DOHH2 (cell line): ENCODE measurements around the gene APMAP.
"Not testable (repeated sequence)": the region's sequence is repeated elsewhere in the genome, so short reads cannot be mapped to it uniquely, and the experiment has no call there.

ENCODE experiments used
- H3F3A ChIP-seq: fragments of 200-600 bp; sonication (generic), shearing (Covaris generic); 2 replicates; pipeline ENCODE4 v1.6.0; 2016; ENCODE audit warnings: antibody characterized with exemption, mild to moderate bottlenecking; ENCODE audit not compliant: control insufficient read depth, insufficient read depth
- H3K27ac ChIP-seq: fragments of 200-600 bp; sonication (generic); 2 replicates; pipeline ENCODE4 v1.5.1; 2014; ENCODE audit warnings: low read depth, mild to moderate bottlenecking, low read length, moderate library complexity
- H3K27me3 ChIP-seq: fragments of 200-600 bp; sonication (generic); 2 replicates; pipeline ENCODE4 v1.6.1; 2014; ENCODE audit warnings: mild to moderate bottlenecking, low read length, mixed read lengths; ENCODE audit not compliant: control insufficient read depth
- H3K36me3 ChIP-seq: fragments of 200-600 bp; sonication (generic); 2 replicates; pipeline ENCODE4 v1.6.1; 2014; ENCODE audit warnings: mild to moderate bottlenecking, low read length, moderate library complexity, mixed read lengths; ENCODE audit not compliant: control insufficient read depth
- H3K4me1 ChIP-seq: fragments of 200-600 bp; sonication (generic); 2 replicates; pipeline ENCODE4 v1.6.1; 2014; ENCODE audit warnings: mild to moderate bottlenecking, low read length, mixed read lengths; ENCODE audit not compliant: control insufficient read depth
- H3K4me2 ChIP-seq: fragments of 200-600 bp; sonication (generic); 2 replicates; pipeline ENCODE4 v1.6.0; 2014; ENCODE audit warnings: mild to moderate bottlenecking, low read length, moderate library complexity
- H3K4me3 ChIP-seq: fragments of 200-600 bp; sonication (generic); 2 replicates; pipeline ENCODE4 v1.5.1; 2014; ENCODE audit warnings: mild to moderate bottlenecking, low read length, mixed read lengths
- H3K79me2 ChIP-seq: fragments of 200-600 bp; sonication (generic); 2 replicates; pipeline ENCODE4 v1.6.1; 2014; ENCODE audit warnings: mild to moderate bottlenecking, low read length, mixed read lengths; ENCODE audit not compliant: control insufficient read depth
- H3K9me2 ChIP-seq: fragments of 200-600 bp; sonication (generic); replicated peaks from 2 replicates; pipeline ENCODE4 v1.6.1; 2014; ENCODE audit warnings: mild to moderate bottlenecking, low read length, mixed read lengths; ENCODE audit not compliant: control insufficient read depth
- H3K9me3 ChIP-seq: fragments of 200-600 bp; sonication (generic); 2 replicates; pipeline ENCODE4 v1.6.1; 2014; ENCODE audit warnings: antibody characterized with exemption, low read length, mixed read lengths; ENCODE audit not compliant: control insufficient read depth, insufficient read depth
- H4K20me1 ChIP-seq: fragments of 200-600 bp; sonication (generic); 2 replicates; pipeline ENCODE4 v1.6.0; 2014; ENCODE audit warnings: low read depth, mild to moderate bottlenecking, antibody characterized with exemption, low read length, moderate library complexity; ENCODE audit not compliant: control insufficient read depth, insufficient read depth
- EZH2phosphoT487 ChIP-seq: fragments of 200-600 bp; sonication (generic); IDR thresholded peaks from 2 replicates; pipeline ENCODE4 v1.6.1; 2017; ENCODE audit warnings: borderline replicate concordance, mild to moderate bottlenecking, antibody characterized with exemption, low read length, moderate library complexity, mixed read lengths
- TF ChIP-seq, protein P1 (sequence below): fragments of 200-600 bp; sonication (generic); IDR thresholded peaks from one replicate; pipeline ENCODE4 v1.5.1; 2014; ENCODE audit warnings: antibody characterized with exemption, mild to moderate bottlenecking, low read depth, low read length; ENCODE audit not compliant: poor library complexity, severe bottlenecking

Gene APMAP

DNA sequence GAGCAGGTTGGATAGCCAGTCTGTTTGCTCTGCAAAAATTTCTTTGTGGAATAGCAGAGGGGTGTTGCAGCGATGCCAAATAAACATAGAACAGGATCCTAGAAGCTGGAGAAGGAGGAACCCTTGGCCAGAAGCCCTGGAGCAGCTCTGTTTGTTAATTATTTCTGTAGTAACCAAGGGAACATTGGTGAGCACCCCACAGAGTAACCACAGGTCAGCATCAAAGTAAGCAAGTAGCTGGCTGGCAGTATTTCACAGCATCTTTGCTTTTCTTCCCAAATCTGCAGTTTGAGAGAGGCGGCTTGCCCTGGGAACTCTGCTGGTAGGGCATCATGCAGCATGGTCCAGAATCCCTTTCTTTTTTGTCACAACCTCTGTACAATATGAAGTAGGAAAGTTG lies 12.7 kb upstream of the APMAP start:
- Histone ChIP-seq H3K4me2 (no peak overlapping the region), H3K36me3 (no peaks in the 10 kb centered on the region), H3K4me3 (no peak overlapping the region), H3K79me2 (no peaks in the 10 kb centered on the region), H3F3A (no peaks in the 10 kb centered on the region), H3K9me3 (no peaks in the 10 kb centered on the region), H3K27me3 (peaks cover 12% of the 10 kb centered on the region), H3K4me1 (no peaks in the 10 kb centered on the region), H3K9me2 (no peaks in the 10 kb centered on the region), H3K27ac (no peak overlapping the region), H4K20me1 (no peaks in the 10 kb centered on the region)
- TF ChIP-seq EZH2phosphoT487, result no peak
- TF ChIP-seq, protein P1, sequence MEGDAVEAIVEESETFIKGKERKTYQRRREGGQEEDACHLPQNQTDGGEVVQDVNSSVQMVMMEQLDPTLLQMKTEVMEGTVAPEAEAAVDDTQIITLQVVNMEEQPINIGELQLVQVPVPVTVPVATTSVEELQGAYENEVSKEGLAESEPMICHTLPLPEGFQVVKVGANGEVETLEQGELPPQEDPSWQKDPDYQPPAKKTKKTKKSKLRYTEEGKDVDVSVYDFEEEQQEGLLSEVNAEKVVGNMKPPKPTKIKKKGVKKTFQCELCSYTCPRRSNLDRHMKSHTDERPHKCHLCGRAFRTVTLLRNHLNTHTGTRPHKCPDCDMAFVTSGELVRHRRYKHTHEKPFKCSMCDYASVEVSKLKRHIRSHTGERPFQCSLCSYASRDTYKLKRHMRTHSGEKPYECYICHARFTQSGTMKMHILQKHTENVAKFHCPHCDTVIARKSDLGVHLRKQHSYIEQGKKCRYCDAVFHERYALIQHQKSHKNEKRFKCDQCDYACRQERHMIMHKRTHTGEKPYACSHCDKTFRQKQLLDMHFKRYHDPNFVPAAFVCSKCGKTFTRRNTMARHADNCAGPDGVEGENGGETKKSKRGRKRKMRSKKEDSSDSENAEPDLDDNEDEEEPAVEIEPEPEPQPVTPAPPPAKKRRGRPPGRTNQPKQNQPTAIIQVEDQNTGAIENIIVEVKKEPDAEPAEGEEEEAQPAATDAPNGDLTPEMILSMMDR, result no peak

DNA sequence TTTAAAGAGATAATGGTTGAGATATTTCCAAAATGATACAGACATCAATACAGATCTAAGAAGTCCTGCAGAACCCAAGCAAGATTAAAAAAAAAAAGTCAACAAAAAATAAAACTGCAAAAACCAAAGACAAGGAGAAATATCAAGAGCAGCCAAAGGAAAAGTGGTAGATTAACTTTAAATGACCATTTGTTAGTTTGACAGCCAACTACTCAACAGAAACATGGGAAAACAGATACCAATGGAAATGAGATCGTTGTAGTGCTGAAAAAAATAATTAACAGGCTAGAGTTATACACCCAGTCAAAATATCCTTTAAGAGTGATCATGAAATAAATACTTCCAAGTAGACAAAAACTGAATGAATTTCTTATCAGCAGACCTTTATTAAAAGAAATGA lies 10.5 kb upstream of the APMAP start:
- Histone ChIP-seq H3K4me2 (no peak overlapping the region), H3K27me3 (peaks cover 32% of the 10 kb centered on the region), H3K9me2 (no peaks in the 10 kb centered on the region), H3F3A (no peaks in the 10 kb centered on the region), H4K20me1 (no peaks in the 10 kb centered on the region), H3K4me3 (no peak overlapping the region), H3K9me3 (no peaks in the 10 kb centered on the region), H3K79me2 (no peaks in the 10 kb centered on the region), H3K36me3 (no peaks in the 10 kb centered on the region), H3K4me1 (peaks cover 4% of the 10 kb centered on the region; the same call in 1 of the 2 replicates), H3K27ac (no peak overlapping the region)
- TF ChIP-seq, protein P1, result no peak
- no peak for TF ChIP-seq EZH2phosphoT487

DNA sequence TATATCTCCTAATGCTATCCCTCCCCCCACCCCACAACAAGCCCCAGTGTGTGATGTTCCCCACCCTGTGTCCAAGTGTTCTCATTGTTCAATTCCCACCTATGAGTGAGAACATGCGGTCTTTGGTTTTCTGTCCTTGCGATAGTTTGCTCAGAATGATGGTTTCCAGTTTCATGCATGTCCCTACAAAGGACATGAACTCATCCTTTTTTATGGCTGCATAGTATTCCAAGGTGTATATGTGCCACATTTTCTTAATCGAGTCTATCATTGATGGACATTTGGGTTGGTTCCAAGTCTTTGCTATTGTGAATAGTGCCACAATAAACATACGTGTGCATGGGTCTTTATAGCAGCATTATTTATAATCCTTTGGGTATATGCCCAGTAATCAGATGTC lies 8.8 kb upstream of the APMAP start:
- H3K4me3 ChIP-seq, H3F3A ChIP-seq, H3K36me3 ChIP-seq, H3K4me2 ChIP-seq, H3K9me2 ChIP-seq, H3K4me1 ChIP-seq, H4K20me1 ChIP-seq, H3K9me3 ChIP-seq, H3K27ac ChIP-seq, H3K79me2 ChIP-seq: not testable (repeated sequence)
- peaks cover 48% of the 10 kb centered on the region for H3K27me3 ChIP-seq

DNA sequence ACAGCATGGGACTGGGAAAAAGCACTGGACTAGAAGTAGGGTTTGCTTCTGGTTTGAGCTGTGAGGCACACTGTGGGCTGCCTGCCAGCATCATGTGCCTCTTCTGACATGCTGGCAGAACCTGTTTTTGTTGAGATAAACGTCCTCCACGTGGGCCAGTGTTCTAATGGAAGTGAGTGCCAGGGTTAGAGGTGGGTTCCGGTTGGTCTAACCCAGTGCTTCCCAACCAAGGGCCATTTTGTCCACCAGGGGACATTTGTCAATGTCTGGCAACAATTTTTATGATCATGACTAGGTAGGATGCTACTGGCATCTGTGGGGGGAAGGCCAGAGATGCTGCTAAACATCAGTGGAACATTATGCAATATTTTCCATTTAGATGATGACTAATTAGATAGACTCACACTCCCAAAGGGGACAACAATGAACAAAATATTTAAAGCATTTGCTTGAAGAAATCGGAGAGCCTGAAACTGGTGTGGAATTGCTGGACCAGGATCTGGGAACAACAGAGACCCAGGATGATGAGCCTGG lies 7.8 kb upstream of the APMAP start:
- Histone ChIP-seq H3F3A (no peaks in the 10 kb centered on the region), H3K9me2 (no peaks in the 10 kb centered on the region), H3K4me3 (no peak overlapping the region), H3K27me3 (peaks cover 53% of the 10 kb centered on the region), H4K20me1 (no peaks in the 10 kb centered on the region), H3K4me1 (peaks cover 4% of the 10 kb centered on the region; the same call in 1 of the 2 replicates), H3K36me3 (no peaks in the 10 kb centered on the region), H3K79me2 (no peaks in the 10 kb centered on the region), H3K4me2 (no peak overlapping the region), H3K9me3 (no peaks in the 10 kb centered on the region), H3K27ac (no peak overlapping the region)
- no peak for TF ChIP-seq EZH2phosphoT487
- TF ChIP-seq, protein P1, result no peak
